Endodermal cell (in vitro differentiated cells): ENCODE results near the gene MAGI3. TPM values are rescaled to one million over a fixed set of nuclear protein-coding genes. Genes with fewer than 3 reads are reported as not detected.

Experiments used
- DNase-seq: peaks from one replicate; pipeline ENCODE4 v3.0.0-alpha.2; 2017
- H3K27ac ChIP-seq: 2 replicates; pipeline ENCODE4 v1.5.1; 2013; ENCODE audit warnings: mild to moderate bottlenecking, low read depth, low read length, moderate library complexity
- H3K27me3 ChIP-seq: 2 replicates; pipeline ENCODE4 v1.6.1; 2013; ENCODE audit warnings: mild to moderate bottlenecking, low read length, moderate library complexity; ENCODE audit not compliant: insufficient read depth, control insufficient read depth, poor library complexity, severe bottlenecking
- H3K36me3 ChIP-seq: 2 replicates; pipeline ENCODE4 v1.7.0; 2013; ENCODE audit warnings: mild to moderate bottlenecking, low read length, moderate library complexity; ENCODE audit not compliant: control insufficient read depth, insufficient read depth
- H3K4me1 ChIP-seq: one replicate; pipeline ENCODE4 v1.7.0; 2013; ENCODE audit warnings: low read length; ENCODE audit not compliant: control insufficient read depth, insufficient read depth
- H3K4me3 ChIP-seq: 2 replicates; pipeline ENCODE4 v1.5.1; 2013; ENCODE audit warnings: mild to moderate bottlenecking, low read length, moderate library complexity
- H3K9ac ChIP-seq: 2 replicates; pipeline ENCODE4 v1.6.1; 2013; ENCODE audit warnings: mild to moderate bottlenecking, low read length, moderate library complexity; ENCODE audit not compliant: poor library complexity, severe bottlenecking; ENCODE audit errors: extremely low read depth
- H3K9me3 ChIP-seq: 2 replicates; pipeline ENCODE4 v1.6.1; 2013; ENCODE audit warnings: mild to moderate bottlenecking, low read length, moderate library complexity; ENCODE audit not compliant: control insufficient read depth
- H3K27ac Mint-ChIP-seq: 2 replicates; pipeline ENCODE4 v1.8.0; 2020; ENCODE audit warnings: mixed read lengths
- H3K27me3 Mint-ChIP-seq: 2 replicates; pipeline ENCODE4 v1.8.0; 2021; ENCODE audit warnings: mild to moderate bottlenecking, mixed read lengths; ENCODE audit not compliant: insufficient read depth
- H3K36me3 Mint-ChIP-seq: 2 replicates; pipeline ENCODE4 v1.8.0; 2020; ENCODE audit warnings: low read depth, mixed read lengths
- H3K4me1 Mint-ChIP-seq: 2 replicates; pipeline ENCODE4 v1.8.0; 2020; ENCODE audit warnings: mixed read lengths
- H3K4me3 Mint-ChIP-seq: 2 replicates; pipeline ENCODE4 v1.8.0; 2020; ENCODE audit warnings: mild to moderate bottlenecking, moderate library complexity, mixed read lengths
- H3K9me3 Mint-ChIP-seq: 2 replicates; pipeline ENCODE4 v1.8.0; 2020; ENCODE audit warnings: mild to moderate bottlenecking, mixed read lengths
- WGBS, 2 experiments: methylation state at CpG; one replicate each; pipeline versions ENCODE4 v1.1.5 to v1.1.7; 2013; ENCODE audit warnings: missing lambda C conversion rate in 2 of 2, mixed read lengths in 1 of 2; ENCODE audit not compliant: insufficient coverage in 1 of 2, insufficient read length in 1 of 2; 5-methylcytosine and 5-hydroxymethylcytosine counted together
- total RNA-seq, 2 donors: library from RNA; stranded (reverse); fragmentation: NEBNext Ultra II Directional in 1 of 2; extraction: Animal tissue kit (Norgen Biotek cat#: 25700) in 1 of 2; gene quantifications; 2 replicates in 1 of 2; 3 replicates in 1 of 2; pipeline ENCODE4 v1.2.1, GENCODE V29; 2021
- TF ChIP-seq, protein P1 (sequence below): fragments of 200-600 bp; sonication (generic); conservative IDR thresholded peaks from 2 replicates; pipeline ENCODE4 v1.5.0; 2021; ENCODE audit warnings: antibody characterized with exemption, mild to moderate bottlenecking

The MAGI3 gene
- total RNA-seq, 2 donors from 2014 or later: 27.1 to 27.4 TPM

DNA sequence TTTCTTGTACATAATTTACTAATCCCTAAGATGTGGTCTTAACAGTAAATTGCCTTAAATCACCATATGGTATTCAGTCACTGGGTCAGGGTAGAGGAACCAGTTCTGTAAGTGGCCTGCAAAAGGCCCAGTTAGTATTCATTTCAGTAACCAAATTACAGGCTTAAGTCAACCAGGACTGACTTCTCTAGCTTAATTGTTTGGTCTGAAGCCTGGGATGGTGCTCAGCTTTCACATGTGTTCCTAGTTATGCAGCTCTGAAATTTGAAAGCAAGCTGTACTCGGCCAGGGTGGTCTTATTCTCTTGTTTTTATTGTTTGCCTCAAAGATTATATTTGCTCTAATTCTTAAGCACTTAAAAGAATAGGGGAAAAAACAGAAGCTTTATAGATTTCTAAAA lies 144.6 kb downstream of the MAGI3 start:
- no peaks in the 10 kb centered on the region for H3K27me3 Mint-ChIP-seq
- TF ChIP-seq, protein P1, sequence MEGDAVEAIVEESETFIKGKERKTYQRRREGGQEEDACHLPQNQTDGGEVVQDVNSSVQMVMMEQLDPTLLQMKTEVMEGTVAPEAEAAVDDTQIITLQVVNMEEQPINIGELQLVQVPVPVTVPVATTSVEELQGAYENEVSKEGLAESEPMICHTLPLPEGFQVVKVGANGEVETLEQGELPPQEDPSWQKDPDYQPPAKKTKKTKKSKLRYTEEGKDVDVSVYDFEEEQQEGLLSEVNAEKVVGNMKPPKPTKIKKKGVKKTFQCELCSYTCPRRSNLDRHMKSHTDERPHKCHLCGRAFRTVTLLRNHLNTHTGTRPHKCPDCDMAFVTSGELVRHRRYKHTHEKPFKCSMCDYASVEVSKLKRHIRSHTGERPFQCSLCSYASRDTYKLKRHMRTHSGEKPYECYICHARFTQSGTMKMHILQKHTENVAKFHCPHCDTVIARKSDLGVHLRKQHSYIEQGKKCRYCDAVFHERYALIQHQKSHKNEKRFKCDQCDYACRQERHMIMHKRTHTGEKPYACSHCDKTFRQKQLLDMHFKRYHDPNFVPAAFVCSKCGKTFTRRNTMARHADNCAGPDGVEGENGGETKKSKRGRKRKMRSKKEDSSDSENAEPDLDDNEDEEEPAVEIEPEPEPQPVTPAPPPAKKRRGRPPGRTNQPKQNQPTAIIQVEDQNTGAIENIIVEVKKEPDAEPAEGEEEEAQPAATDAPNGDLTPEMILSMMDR: no peak
- WGBS, 2 experiments: 90% methylated on average over 1 of the region's 1 CpG; no CpG with 5 or more reads in 1 of the 2 experiments
- Histone ChIP-seq H3K4me3 (no peak overlapping the region), H3K4me1 (no peaks in the 10 kb centered on the region), H3K9ac (no peak overlapping the region), H3K36me3 (no peaks in the 10 kb centered on the region), H3K9me3 (no peaks in the 10 kb centered on the region), H3K27me3 (no peaks in the 10 kb centered on the region), H3K27ac (no peak overlapping the region)
- H3K4me3 Mint-ChIP-seq: no peak overlapping the region
- H3K36me3 Mint-ChIP-seq: no peaks in the 10 kb centered on the region
- no peaks in the 10 kb centered on the region for H3K4me1 Mint-ChIP-seq
- H3K27ac Mint-ChIP-seq: no peak overlapping the region
- H3K9me3 Mint-ChIP-seq: no peaks in the 10 kb centered on the region
- DNase-seq: no peak

DNA sequence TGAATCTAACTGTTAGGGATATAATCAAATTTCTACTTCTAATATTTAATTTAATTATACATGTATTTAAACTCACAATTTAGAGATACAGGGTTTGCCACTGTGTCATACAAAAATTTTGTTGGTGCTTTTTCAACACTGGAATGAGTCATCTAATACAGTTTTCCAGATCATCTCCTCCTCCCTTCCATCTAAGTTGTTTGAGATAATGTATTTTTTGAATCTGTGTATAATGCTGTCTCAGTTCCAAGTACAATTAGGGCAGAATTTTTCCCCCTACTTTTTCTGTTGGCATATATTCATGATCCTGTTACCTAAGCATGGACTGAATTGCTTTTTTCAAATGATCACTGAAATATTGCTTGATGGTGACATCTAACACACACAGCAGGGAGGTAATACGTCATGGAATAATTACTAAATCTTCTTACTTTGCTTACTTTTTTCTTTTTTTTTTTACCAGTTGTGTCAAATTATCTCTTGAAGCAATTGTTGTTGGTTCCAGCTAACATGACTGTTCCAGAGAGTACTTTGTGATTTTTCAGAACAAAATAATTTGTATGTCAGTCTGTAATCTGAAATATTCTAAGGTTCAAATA lies 146.0 kb downstream of the MAGI3 start:
- 100% methylated on average over 1 of the region's 1 CpG; no CpG with 5 or more reads in 1 of the 2 experiments for WGBS, 2 experiments
- TF ChIP-seq, protein P1: no peak
- Histone ChIP-seq H3K4me1 (no peaks in the 10 kb centered on the region), H3K9me3 (no peaks in the 10 kb centered on the region), H3K9ac (no peak overlapping the region), H3K36me3 (no peaks in the 10 kb centered on the region), H3K4me3 (no peak overlapping the region), H3K27me3 (no peaks in the 10 kb centered on the region), H3K27ac (no peak overlapping the region)
- DNase-seq: no peak
- Mint-ChIP-seq H3K4me3 (no peak overlapping the region), H3K27me3 (no peaks in the 10 kb centered on the region), H3K36me3 (no peaks in the 10 kb centered on the region), H3K27ac (no peak overlapping the region), H3K9me3 (no peaks in the 10 kb centered on the region), H3K4me1 (no peaks in the 10 kb centered on the region)

DNA sequence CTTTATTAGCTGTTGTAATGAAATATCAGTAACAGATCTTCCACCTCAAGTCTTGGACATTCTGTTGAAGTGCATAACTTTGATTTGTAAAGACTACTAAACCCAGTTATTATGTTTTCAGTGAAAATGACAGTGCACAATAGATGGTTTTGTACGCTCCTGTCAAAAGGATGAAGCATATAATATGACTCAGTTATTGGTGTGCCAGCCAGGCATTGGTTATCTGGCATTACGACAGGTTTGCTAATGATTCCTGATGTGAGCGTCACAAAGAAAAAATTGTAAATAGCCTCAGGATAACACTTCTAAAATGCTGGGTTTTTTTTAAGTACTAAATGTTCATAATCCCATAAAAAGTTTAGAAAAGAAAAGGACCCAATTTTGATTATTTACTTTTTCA lies 147.9 kb downstream of the MAGI3 start:
- H3K36me3 Mint-ChIP-seq: no peaks in the 10 kb centered on the region
- Histone ChIP-seq H3K36me3 (no peaks in the 10 kb centered on the region), H3K9me3 (no peaks in the 10 kb centered on the region), H3K27ac (no peak overlapping the region), H3K4me1 (no peaks in the 10 kb centered on the region), H3K27me3 (no peaks in the 10 kb centered on the region), H3K9ac (no peak overlapping the region), H3K4me3 (no peak overlapping the region)
- H3K27me3 Mint-ChIP-seq: no peaks in the 10 kb centered on the region
- TF ChIP-seq, protein P1: no peak
- H3K27ac Mint-ChIP-seq: no peak overlapping the region
- H3K4me3 Mint-ChIP-seq: no peak overlapping the region
- H3K4me1 Mint-ChIP-seq: no peaks in the 10 kb centered on the region
- WGBS, 2 experiments: 96 to 100% methylated on average over 3 of the region's 3 CpGs
- no peaks in the 10 kb centered on the region for H3K9me3 Mint-ChIP-seq
- no peak for DNase-seq
